ENCODE results near the gene EID3. TPM values are rescaled to one million over a fixed set of nuclear protein-coding genes. Genes with fewer than 3 reads are reported as not detected.

Gene EID3
- total and polyA plus RNA-seq, 9 of the 15 experiments (the other 6 are each of a cell fraction or from before 2014, with no cell fraction given), result 0.07 to 3.5 (median 0.42) TPM

DNA sequence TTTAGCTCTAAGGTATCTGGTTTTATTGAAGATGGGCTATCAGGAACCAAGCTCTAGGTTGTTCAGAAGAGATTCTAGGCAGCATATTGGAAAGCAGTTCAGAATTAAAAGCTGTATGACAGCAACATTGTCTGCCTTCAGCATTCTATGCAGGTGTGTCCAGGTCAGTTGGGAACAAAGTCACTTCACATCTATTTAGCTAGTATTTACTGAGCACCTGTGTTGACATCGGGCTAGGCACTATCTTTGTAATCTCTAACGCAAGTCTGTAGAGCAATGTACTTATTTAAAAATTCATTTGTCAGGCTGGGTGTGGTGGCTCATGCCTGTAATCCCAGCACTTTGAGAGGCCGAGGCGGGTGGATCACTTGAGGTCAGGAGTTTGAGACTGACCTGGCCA lies 6.8 kb upstream of the EID3 start:
- CTCF ChIA-PET (ENCODE audit: low intra/inter-chr PET ratio), result no interaction called here

GRCh38 chr12:104297477-104298113 lies 5.9 kb upstream of the EID3 start:
- BruUV-seq (replicated peaks), result no TSS peak
- in situ Hi-C loops (cut with MboI) (loop anchor here (10.0 kb wide), 1 partner anchor 83 kb away; the partner anchor contains the start of gene TXNRD1), intact Hi-C loops (cut with micrococcal nuclease) (no loop called here)
- Histone ChIP-seq H3K27me3 (ENCODE audit: control insufficient read depth in 2 of 2, insufficient read depth in 2 of 2, low read length in 2 of 2) (no peaks in the 10 kb centered on the region), H4K20me1 (replicated peaks; ENCODE audit: control insufficient read depth, insufficient read depth, low read length) (peaks cover 11% of the 10 kb centered on the region), H3K9me1 (ENCODE audit: control insufficient read depth, insufficient read depth, low read length) (no peaks in the 10 kb centered on the region), H2AFZ (ENCODE audit: low read depth, low read length) (no peak overlapping the region), H3K79me2 (ENCODE audit: control insufficient read depth, insufficient read depth, low read length) (peaks cover 93% of the 10 kb centered on the region), H3K9me3 (replicated peaks; ENCODE audit: control insufficient read depth, insufficient read depth, low read depth, low read length) (0 out of 2 replicates have a peak, but pooled peaks cover 2% of the 10 kb centered on the region), H3K4me1 (replicated peaks in 1 of 2; ENCODE audit: control insufficient read depth in 2 of 2, insufficient read depth in 2 of 2, low read length in 2 of 2) (no peaks in the 10 kb centered on the region; a peak in 1 of 5 replicates), H3K27ac (ENCODE audit: extremely low read depth, low read depth, low read length) (no peak overlapping the region), H3K4me3 (no peak overlapping the region), H3K9ac (ENCODE audit: insufficient read depth in 1 of 2, low read depth in 2 of 2, low read length in 2 of 2) (no peak overlapping the region), H3K4me2 (ENCODE audit: insufficient read depth, low read length) (no peak overlapping the region), H3K36me3 (ENCODE audit: control insufficient read depth, insufficient read depth, low read length) (peaks cover 84% of the 10 kb centered on the region)
- DNase-seq (ENCODE audit: extremely low read depth in 1 of 4, low spot score in 3 of 4), result no peak
- WGBS (ENCODE audit: insufficient coverage, low coverage, missing lambda C conversion rate), result 92% methylated on average over 10 of the region's 10 CpGs
- TF ChIP-seq JUNB (CRISPR knock-in tag; conservative IDR thresholded peaks at IDR 0.05) (no peak), HCFC1 (IDR thresholded peaks at IDR 0.05; ENCODE audit: low read depth, low read length) (no peak), SMARCC2 (IDR thresholded peaks at IDR 0.05; ENCODE audit: low read depth) (no peak), KHSRP (IDR thresholded peaks at IDR 0.05) (no peak), ZNF764 (CRISPR knock-in tag; IDR thresholded peaks at IDR 0.05; ENCODE audit: low read depth) (no peak), ZNF165 (CRISPR knock-in tag; IDR thresholded peaks at IDR 0.05; ENCODE audit: borderline replicate concordance) (no peak), PHB2 (IDR thresholded peaks at IDR 0.05; ENCODE audit: low read depth) (no peak), FOXK1 (CRISPR knock-in tag; IDR thresholded peaks at IDR 0.05; ENCODE audit: borderline replicate concordance) (no peak), WHSC1 (IDR thresholded peaks at IDR 0.05; ENCODE audit: low read length) (no peak), THRB (CRISPR knock-in tag; conservative IDR thresholded peaks at IDR 0.05) (no peak), ZNF695 (CRISPR knock-in tag; IDR thresholded peaks at IDR 0.05) (no peak), SAP30 (IDR thresholded peaks at IDR 0.05; ENCODE audit: borderline replicate concordance, insufficient read depth, low read depth, low read length, poor library complexity, severe bottlenecking) (no peak), TBP (optimal IDR thresholded peaks at IDR 0.05; ENCODE audit: low read depth, low read length) (no peak)
- ATAC-seq, result no peak
- ChIA-PET POLR2A (interaction anchor here (2.3 to 7.6 kb wide), 2 partner anchors 9 to 78 kb away, joined by 5 to 104 read pairs; no protein-coding TSS in a partner anchor), CTCF (ENCODE audit: low intra/inter-chr PET ratio) (no interaction called here)
- FAIRE-seq, result no peak

More for the DNA sequence above, 6.8 kb upstream of the EID3 start:
- Histone ChIP-seq H3K79me2 (ENCODE audit: control insufficient read depth, insufficient read depth, low read length) (peaks cover 95% of the 10 kb centered on the region), H2AFZ (ENCODE audit: low read depth, low read length) (no peak overlapping the region), H3K4me1 (replicated peaks in 1 of 2; ENCODE audit: control insufficient read depth in 2 of 2, insufficient read depth in 2 of 2, low read length in 2 of 2) (no peaks in the 10 kb centered on the region; a peak in 1 of 5 replicates), H3K9me3 (replicated peaks; ENCODE audit: control insufficient read depth, insufficient read depth, low read depth, low read length) (0 out of 2 replicates have a peak, but pooled peaks cover 2% of the 10 kb centered on the region), H3K36me3 (ENCODE audit: control insufficient read depth, insufficient read depth, low read length) (peaks cover 87% of the 10 kb centered on the region), H3K27ac (ENCODE audit: extremely low read depth, low read depth, low read length) (no peak overlapping the region), H4K20me1 (replicated peaks; ENCODE audit: control insufficient read depth, insufficient read depth, low read length) (peaks cover 11% of the 10 kb centered on the region), H3K9me1 (ENCODE audit: control insufficient read depth, insufficient read depth, low read length) (no peaks in the 10 kb centered on the region), H3K27me3 (ENCODE audit: control insufficient read depth in 2 of 2, insufficient read depth in 2 of 2, low read length in 2 of 2) (no peaks in the 10 kb centered on the region), H3K4me3 (no peak overlapping the region), H3K4me2 (ENCODE audit: insufficient read depth, low read length) (no peak overlapping the region), H3K9ac (ENCODE audit: insufficient read depth in 1 of 2, low read depth in 2 of 2, low read length in 2 of 2) (no peak overlapping the region)
- TF ChIP-seq ZBED1 (IDR thresholded peaks at IDR 0.05) (no peak), ZNF324 (CRISPR knock-in tag; IDR thresholded peaks at IDR 0.05) (no peak), HOXB6 (CRISPR knock-in tag; IDR thresholded peaks at IDR 0.05; ENCODE audit: borderline replicate concordance) (no peak), SRSF7 (optimal IDR thresholded peaks at IDR 0.05; ENCODE audit: low read depth, low read length) (no peak)
- DNase-seq (ENCODE audit: extremely low read depth in 1 of 4, low spot score in 3 of 4) (no peak), ATAC-seq (no peak), FAIRE-seq (no peak)
- POLR2A ChIA-PET, result interaction anchor here (1.3 to 7.6 kb wide), 4 partner anchors 8 to 77 kb away, joined by 3 to 104 read pairs (median 5); no protein-coding TSS in a partner anchor
- BruUV-seq (replicated peaks), result no TSS peak
- 89% methylated on average over 4 of the region's 4 CpGs for WGBS (ENCODE audit: insufficient coverage, low coverage, missing lambda C conversion rate)
- in situ Hi-C loops (cut with MboI), result loop anchor here (10.0 kb wide), 1 partner anchor 82 kb away; the partner anchor contains the start of gene TXNRD1
- intact Hi-C loops (cut with micrococcal nuclease), result no loop called here
